Measurements from ENCODE around the gene GBX1. TPM values are rescaled to one million over a fixed set of nuclear protein-coding genes. Genes with fewer than 3 reads are reported as not detected.
A peak's percentile ranks its signal among the peaks of the same experiment; 100 is the strongest.

Gene GBX1
- total RNA-seq, 5 donors from 2014 or later (not counting 1 experiment from before 2014, with no cell fraction given): not detected

DNA sequence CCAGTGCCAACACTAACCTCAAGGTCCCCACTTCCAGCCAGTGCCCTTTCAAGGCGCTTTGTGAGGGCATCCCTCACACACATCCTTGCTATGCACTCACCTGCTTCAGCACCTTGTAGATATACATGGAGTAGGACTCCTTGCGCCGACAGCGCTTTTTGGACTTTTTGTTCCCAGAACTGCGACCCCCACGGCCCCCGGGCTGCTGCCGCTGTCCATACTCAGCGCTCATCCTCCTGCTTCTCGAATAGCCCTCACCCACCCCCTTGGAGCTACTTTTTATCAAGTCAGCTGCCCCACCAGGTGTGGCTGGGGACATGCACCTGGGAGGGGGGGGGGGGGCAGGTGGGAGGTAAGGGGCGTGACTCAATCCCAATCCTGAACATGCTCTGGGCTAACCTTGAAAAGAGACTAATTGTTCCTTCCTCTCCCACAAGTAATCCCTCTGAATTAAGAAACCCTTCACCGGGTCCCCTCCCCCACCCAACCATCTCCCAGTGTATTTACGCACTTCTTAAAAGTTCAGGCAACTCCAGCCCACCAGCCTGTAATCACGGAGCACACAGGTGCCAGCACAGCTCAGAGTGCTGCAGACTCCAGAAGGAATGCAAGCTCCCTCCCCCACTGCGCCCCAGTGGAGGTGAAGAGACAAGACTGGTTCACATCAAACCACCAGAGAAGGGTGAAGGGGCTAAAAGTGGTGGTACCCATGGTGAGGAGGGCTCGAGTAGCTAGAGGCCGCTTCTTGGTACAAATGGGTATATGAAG is 42.8 kb upstream of the GBX1 start, which contains the start of gene H2BK1:
TSS of gene H2BK1 (minus strand) at position 402 of the 768 bp plus-strand sequence. CDS start at position 232, 170 bp downstream.
- Histone ChIP-seq H3K9me3 (no peaks in the 10 kb centered on the region), H3K27ac (ENCODE audit: low read length) (no peak within 1 kb of the TSS), H3K36me3 (ENCODE audit: control insufficient read depth in 2 of 2, extremely low read depth in 1 of 2, insufficient read depth in 1 of 2, low read length in 1 of 2) (peaks cover 6 to 26% of the 10 kb centered on the region in 2 donors), H3K4me1 (ENCODE audit: control insufficient read depth in 1 of 2, extremely low read depth in 1 of 2, insufficient read depth in 2 of 2, low read length in 2 of 2) (peaks cover 3 to 39% of the 10 kb centered on the region in 2 experiments), H3K27me3 (replicated peaks in 1 of 2; ENCODE audit: control insufficient read depth in 2 of 2, extremely low read depth in 1 of 2, insufficient read depth in 2 of 2, low read length in 1 of 2) (no peaks in the 10 kb centered on the region), H3K4me3 (ENCODE audit: control insufficient read depth in 1 of 2, extremely low read depth in 1 of 2, low read length in 1 of 2) (no peak within 1 kb of the TSS)
- ChIA-PET POLR2A (no interaction called here), CTCF (interaction anchor here in 1 of 2 donors (0.7 kb wide), 1 partner anchor 11 kb away, joined by 4 read pairs; no protein-coding TSS in a partner anchor)
- DNase-seq: no peak
- Mint-ChIP-seq H3K27me3 (no peaks in the 10 kb centered on the region), H3K36me3 (peaks cover 27% of the 10 kb centered on the region), H3K4me1 (peaks cover 27 to 36% (median 29%) of the 10 kb centered on the region in 3 donors), H3K9me3 (no peaks in the 10 kb centered on the region), H3K27ac (peak within 1 kb of the TSS in 1 of 2 donors; percentile 42), H3K4me3 (no peak within 1 kb of the TSS)
- no peak for ATAC-seq (replicated peaks in 1 of 4)
- WGBS (ENCODE audit: insufficient coverage): 93% methylated on average over 5 of the region's 17 CpGs

DNA sequence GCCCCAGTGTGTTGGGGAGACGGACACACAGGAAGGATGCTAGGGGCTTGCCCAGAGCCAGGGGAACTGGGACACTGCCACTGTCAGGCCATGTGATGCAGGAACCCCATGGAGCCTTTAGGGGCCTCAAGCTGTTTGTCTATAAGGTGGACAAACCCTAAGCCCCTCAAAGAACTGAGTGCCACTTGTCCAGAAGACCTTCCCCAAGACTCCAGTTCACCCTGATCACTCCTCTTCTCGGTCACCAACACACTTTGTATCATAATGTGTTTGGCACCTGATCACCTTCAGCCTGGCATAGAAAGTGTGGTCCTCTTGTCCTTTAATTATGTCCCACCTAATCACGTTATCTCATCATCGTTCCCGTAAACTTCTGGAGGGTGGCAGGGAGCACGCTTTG is 42.1 kb upstream of the GBX1 start:
- Histone ChIP-seq H3K36me3 (ENCODE audit: control insufficient read depth in 2 of 2, extremely low read depth in 1 of 2, insufficient read depth in 1 of 2, low read length in 1 of 2) (peaks cover 0 to 19% of the 10 kb centered on the region in 2 donors), H3K27me3 (replicated peaks in 1 of 2; ENCODE audit: control insufficient read depth in 2 of 2, extremely low read depth in 1 of 2, insufficient read depth in 2 of 2, low read length in 1 of 2) (no peaks in the 10 kb centered on the region), H3K9me3 (no peaks in the 10 kb centered on the region), H3K4me1 (ENCODE audit: control insufficient read depth in 1 of 2, extremely low read depth in 1 of 2, insufficient read depth in 2 of 2, low read length in 2 of 2) (peaks cover 3 to 43% of the 10 kb centered on the region in 2 experiments), H3K27ac (ENCODE audit: low read length) (no peak overlapping the region), H3K4me3 (ENCODE audit: control insufficient read depth in 1 of 2, extremely low read depth in 1 of 2, low read length in 1 of 2) (no peak overlapping the region)
- ATAC-seq (replicated peaks in 1 of 4) (no peak), DNase-seq (no peak)
- ChIA-PET POLR2A (no interaction called here), CTCF (interaction anchor here in 1 of 2 donors (0.7 kb wide), 1 partner anchor 11 kb away, joined by 4 read pairs; no protein-coding TSS in a partner anchor)
- peaks cover 21% of the 10 kb centered on the region for H3K36me3 Mint-ChIP-seq
- H3K4me3 Mint-ChIP-seq: no peak overlapping the region
- peaks cover 27 to 41% (median 29%) of the 10 kb centered on the region in 3 donors for H3K4me1 Mint-ChIP-seq
- no peaks in the 10 kb centered on the region for H3K9me3 Mint-ChIP-seq
- H3K27ac Mint-ChIP-seq: peak overlapping the region in 1 of 2 donors; percentile 42
- WGBS (ENCODE audit: insufficient coverage): 95% methylated on average over 4 of the region's 6 CpGs
- H3K27me3 Mint-ChIP-seq: no peaks in the 10 kb centered on the region

DNA sequence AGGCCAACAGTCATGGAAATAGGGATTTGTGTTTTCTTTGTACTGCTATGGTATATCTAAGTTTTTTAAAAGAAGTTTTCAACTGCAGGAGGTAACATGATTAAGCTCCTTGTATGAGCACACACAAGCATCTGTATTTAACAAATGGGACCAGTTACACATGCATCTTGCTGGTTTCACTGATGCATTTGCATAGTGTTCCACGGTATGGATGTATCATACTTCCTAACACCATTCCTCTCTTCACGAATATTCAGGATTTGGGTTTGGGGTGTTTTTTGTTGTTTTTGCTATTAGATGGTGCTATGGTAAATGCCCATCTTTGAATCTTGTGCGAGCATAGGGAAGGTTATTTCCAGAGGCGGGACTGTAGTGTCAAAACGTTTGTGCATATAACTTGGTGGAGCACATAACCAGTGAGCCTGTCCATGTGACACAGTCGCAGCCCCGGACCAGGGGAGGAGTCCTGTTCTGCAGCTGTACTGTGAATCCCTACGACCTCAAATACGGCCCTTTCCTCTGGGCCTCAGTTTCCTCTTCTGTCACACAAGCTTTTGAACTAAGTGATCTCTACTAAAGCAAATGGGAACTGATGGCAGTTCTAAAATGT is 40.9 kb upstream of the GBX1 start:
- Mint-ChIP-seq H3K27ac (peak overlapping the region in 1 of 2 donors; percentile 90), H3K36me3 (peaks cover 14% of the 10 kb centered on the region), H3K4me1 (peaks cover 27 to 42% (median 29%) of the 10 kb centered on the region in 3 donors), H3K27me3 (no peaks in the 10 kb centered on the region), H3K4me3 (no peak overlapping the region), H3K9me3 (no peaks in the 10 kb centered on the region)
- DNase-seq (no peak), ATAC-seq (replicated peaks in 1 of 4) (no peak)
- Histone ChIP-seq H3K9me3 (no peaks in the 10 kb centered on the region), H3K27ac (ENCODE audit: low read length) (peak overlapping the region; percentile 89), H3K27me3 (replicated peaks in 1 of 2; ENCODE audit: control insufficient read depth in 2 of 2, extremely low read depth in 1 of 2, insufficient read depth in 2 of 2, low read length in 1 of 2) (peaks cover 0 to 8% of the 10 kb centered on the region in 2 experiments), H3K4me3 (ENCODE audit: control insufficient read depth in 1 of 2, extremely low read depth in 1 of 2, low read length in 1 of 2) (no peak overlapping the region), H3K4me1 (ENCODE audit: control insufficient read depth in 1 of 2, extremely low read depth in 1 of 2, insufficient read depth in 2 of 2, low read length in 2 of 2) (peaks cover 3 to 43% of the 10 kb centered on the region in 2 experiments), H3K36me3 (ENCODE audit: control insufficient read depth in 2 of 2, extremely low read depth in 1 of 2, insufficient read depth in 1 of 2, low read length in 1 of 2) (peaks cover 0 to 7% of the 10 kb centered on the region in 2 donors)
- 71% methylated on average over 4 of the region's 9 CpGs for WGBS (ENCODE audit: insufficient coverage)
- CTCF ChIA-PET: interaction anchor here in 1 of 2 donors (2.2 to 3.5 kb wide), 2 partner anchors 18 to 35 kb away, joined by 11 to 26 read pairs; partner anchors contain the start of gene ABCF2
- POLR2A ChIA-PET: no interaction called here

DNA sequence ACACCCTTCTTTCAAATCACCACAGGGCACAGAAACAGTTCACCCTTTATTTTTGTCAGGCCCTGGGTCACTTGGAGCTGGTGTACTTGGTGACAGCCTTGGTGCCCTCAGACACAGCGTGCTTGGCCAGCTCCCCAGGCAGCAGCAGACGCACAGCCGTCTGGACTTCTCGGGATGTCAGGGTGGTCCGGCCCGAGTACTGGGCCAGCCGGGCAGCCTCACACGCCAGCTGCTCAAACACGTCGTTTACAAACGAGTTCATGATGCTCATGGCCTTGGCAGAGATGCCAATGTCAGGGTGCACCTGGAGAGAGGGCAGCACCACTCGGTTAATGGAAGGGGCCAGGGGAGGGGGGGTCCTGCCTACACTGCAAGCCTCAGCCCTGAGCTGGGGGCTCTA is 40.3 kb upstream of the GBX1 start:
- Mint-ChIP-seq H3K27me3 (no peaks in the 10 kb centered on the region), H3K9me3 (no peaks in the 10 kb centered on the region), H3K27ac (peak overlapping the region; percentile 90 to 91), H3K4me3 (peak overlapping the region in 1 of 3 donors; percentile 51), H3K4me1 (peaks cover 27 to 42% (median 29%) of the 10 kb centered on the region in 3 donors), H3K36me3 (peaks cover 10% of the 10 kb centered on the region)
- 95% methylated on average over 11 of the region's 12 CpGs for WGBS (ENCODE audit: insufficient coverage)
- H3K4me1 ChIP-seq (ENCODE audit: control insufficient read depth in 1 of 2, extremely low read depth in 1 of 2, insufficient read depth in 2 of 2, low read length in 2 of 2): peaks cover 3 to 43% of the 10 kb centered on the region in 2 experiments
- CTCF ChIA-PET: interaction anchor here in 1 of 2 donors (2.2 to 3.5 kb wide), 2 partner anchors 19 to 36 kb away, joined by 11 to 26 read pairs; partner anchors contain the start of gene ABCF2
- POLR2A ChIA-PET: no interaction called here
- ATAC-seq (replicated peaks in 1 of 4): no peak
- no peak overlapping the region for H3K4me3 ChIP-seq (ENCODE audit: control insufficient read depth in 1 of 2, extremely low read depth in 1 of 2, low read length in 1 of 2)
- H3K36me3 ChIP-seq (ENCODE audit: control insufficient read depth in 2 of 2, extremely low read depth in 1 of 2, insufficient read depth in 1 of 2, low read length in 1 of 2): peaks cover 0 to 2% of the 10 kb centered on the region in 2 donors
- H3K27ac ChIP-seq (ENCODE audit: low read length): peak overlapping the region; percentile 89
- no peaks in the 10 kb centered on the region for H3K9me3 ChIP-seq
- DNase-seq: no peak
- peaks cover 0 to 14% of the 10 kb centered on the region in 2 experiments for H3K27me3 ChIP-seq (replicated peaks in 1 of 2; ENCODE audit: control insufficient read depth in 2 of 2, extremely low read depth in 1 of 2, insufficient read depth in 2 of 2, low read length in 1 of 2)

DNA sequence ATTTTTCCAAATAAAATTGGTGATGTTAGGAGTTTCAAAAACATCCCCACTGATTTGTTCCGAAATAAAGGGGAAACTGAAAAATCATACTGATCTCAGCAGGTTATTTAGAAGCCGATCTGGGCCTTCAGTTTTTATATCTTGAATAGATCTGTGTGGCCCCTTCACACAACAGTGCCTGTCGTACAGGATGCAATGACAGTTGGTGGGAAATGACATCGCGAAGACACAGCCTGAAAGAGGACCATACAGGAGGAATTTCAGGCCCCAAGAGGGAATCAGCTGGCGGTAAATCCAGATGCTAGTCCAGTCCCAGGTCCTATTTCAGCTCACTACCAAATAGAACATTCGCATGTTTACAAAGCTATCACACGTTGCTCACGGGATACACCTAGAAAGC is 39.8 kb upstream of the GBX1 start:
- H3K4me3 ChIP-seq (ENCODE audit: control insufficient read depth in 1 of 2, extremely low read depth in 1 of 2, low read length in 1 of 2): no peak overlapping the region
- Mint-ChIP-seq H3K27me3 (no peaks in the 10 kb centered on the region), H3K9me3 (no peaks in the 10 kb centered on the region), H3K4me1 (peaks cover 27 to 42% (median 29%) of the 10 kb centered on the region in 3 donors), H3K36me3 (peaks cover 10% of the 10 kb centered on the region), H3K4me3 (peak overlapping the region in 2 of 3 donors; percentile 51 to 52), H3K27ac (peak overlapping the region; percentile 90 to 91)
- H3K27ac ChIP-seq (ENCODE audit: low read length): peak overlapping the region; percentile 89
- CTCF ChIA-PET: interaction anchor here in 1 of 2 donors (1.1 to 3.5 kb wide), 3 partner anchors 19 to 36 kb away, joined by 4 to 26 read pairs (median 11); partner anchors contain the start of gene ABCF2
- H3K9me3 ChIP-seq: no peaks in the 10 kb centered on the region
- H3K36me3 ChIP-seq (ENCODE audit: control insufficient read depth in 2 of 2, extremely low read depth in 1 of 2, insufficient read depth in 1 of 2, low read length in 1 of 2): peaks cover 0 to 2% of the 10 kb centered on the region in 2 donors
- DNase-seq: peak in 3 of 35 experiments; percentile 20 to 39 (median 26)
- peak; percentile 57 to 74 (median 70) for ATAC-seq (replicated peaks in 1 of 4)
- peaks cover 0 to 15% of the 10 kb centered on the region in 2 experiments for H3K27me3 ChIP-seq (replicated peaks in 1 of 2; ENCODE audit: control insufficient read depth in 2 of 2, extremely low read depth in 1 of 2, insufficient read depth in 2 of 2, low read length in 1 of 2)
- POLR2A ChIA-PET: interaction anchor here in 1 of 2 donors (1.1 kb wide), 1 partner anchor 20 kb away, joined by 5 read pairs; the partner anchor contains the start of gene ABCF2
- WGBS (ENCODE audit: insufficient coverage): 25% methylated on average over 6 of the region's 9 CpGs
- peaks cover 3 to 43% of the 10 kb centered on the region in 2 experiments for H3K4me1 ChIP-seq (ENCODE audit: control insufficient read depth in 1 of 2, extremely low read depth in 1 of 2, insufficient read depth in 2 of 2, low read length in 2 of 2)

DNA sequence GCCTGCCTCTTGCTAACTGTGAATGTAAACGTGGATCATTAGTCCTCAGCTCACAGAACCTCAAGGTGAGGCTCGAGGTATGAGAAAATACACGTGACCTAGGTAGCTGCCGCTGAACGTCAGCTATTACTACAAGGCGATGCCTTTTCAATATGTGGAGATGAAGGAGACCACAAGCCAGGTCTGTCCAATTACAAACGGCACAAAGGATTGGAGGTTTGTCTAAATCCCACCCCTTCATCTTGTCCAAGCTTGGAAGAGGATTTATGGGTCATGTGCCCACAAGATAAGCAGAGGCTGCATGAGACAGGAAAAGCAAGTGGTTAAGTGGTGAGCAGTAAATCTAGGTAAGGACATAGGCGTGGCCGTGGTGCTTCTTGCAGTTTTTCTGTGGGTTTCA is 39.4 kb upstream of the GBX1 start:
- Histone ChIP-seq H3K27ac (ENCODE audit: low read length) (peak overlapping the region; percentile 89), H3K4me1 (ENCODE audit: control insufficient read depth in 1 of 2, extremely low read depth in 1 of 2, insufficient read depth in 2 of 2, low read length in 2 of 2) (peaks cover 3 to 43% of the 10 kb centered on the region in 2 experiments), H3K4me3 (ENCODE audit: control insufficient read depth in 1 of 2, extremely low read depth in 1 of 2, low read length in 1 of 2) (no peak overlapping the region), H3K27me3 (replicated peaks in 1 of 2; ENCODE audit: control insufficient read depth in 2 of 2, extremely low read depth in 1 of 2, insufficient read depth in 2 of 2, low read length in 1 of 2) (peaks cover 0 to 15% of the 10 kb centered on the region in 2 experiments), H3K9me3 (no peaks in the 10 kb centered on the region), H3K36me3 (ENCODE audit: control insufficient read depth in 2 of 2, extremely low read depth in 1 of 2, insufficient read depth in 1 of 2, low read length in 1 of 2) (no peaks in the 10 kb centered on the region)
- Mint-ChIP-seq H3K36me3 (peaks cover 7% of the 10 kb centered on the region), H3K4me3 (peak overlapping the region; percentile 22 to 52 (median 51)), H3K27ac (peak overlapping the region; percentile 90 to 91), H3K9me3 (no peaks in the 10 kb centered on the region), H3K4me1 (peaks cover 27 to 42% (median 29%) of the 10 kb centered on the region in 3 donors), H3K27me3 (no peaks in the 10 kb centered on the region)
- DNase-seq (peak in 25 of 35 experiments; percentile 10 to 65 (median 23)), ATAC-seq (replicated peaks in 1 of 4) (peak; percentile 64 to 79 (median 76))
- ChIA-PET CTCF (interaction anchor here (0.7 to 3.5 kb wide), 5 partner anchors 20 to 100 kb away, joined by 4 to 26 read pairs (median 4); partner anchors contain the start of gene ABCF2 (in 1 of the 2)), POLR2A (interaction anchor here in 1 of 2 donors (1.1 kb wide), 1 partner anchor 20 kb away, joined by 5 read pairs; the partner anchor contains the start of gene ABCF2)
- WGBS (ENCODE audit: insufficient coverage): 0% methylated on average over 2 of the region's 9 CpGs
